Cerebellar cortex (tissue), 1 donor: ENCODE data around the gene FGGY.
"Not testable (repeated sequence)": the region's sequence is repeated elsewhere in the genome, so short reads cannot be mapped to it uniquely, and the experiment has no call there.

ENCODE experiments used
- DNase-seq: peaks from one replicate; pipeline ENCODE4 v3.0.0-alpha.2; 2015; ENCODE audit warnings: low spot score

Gene FGGY

GRCh38 chr1:59443310-59443709 lies 146.4 kb downstream of the FGGY start:
- DNase-seq: no peak

DNA sequence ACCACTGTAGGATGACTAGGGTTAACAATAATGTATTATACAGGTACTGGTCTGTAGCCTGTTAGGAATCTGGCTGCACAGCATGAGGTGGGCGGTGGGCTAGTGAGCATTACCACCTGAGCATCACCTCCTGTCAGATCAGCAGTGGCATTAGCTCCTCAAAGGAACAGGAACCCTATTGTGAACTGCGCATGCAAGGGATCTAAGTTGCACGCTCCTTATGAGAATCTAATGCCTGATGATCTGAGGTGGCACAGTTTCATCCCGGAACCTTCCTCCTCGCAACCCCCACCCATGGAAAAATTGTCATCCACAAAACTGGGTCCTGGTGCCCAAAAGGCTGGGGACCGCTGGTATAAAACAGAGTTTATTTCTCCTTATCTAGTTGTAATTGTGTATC lies 147.6 kb downstream of the FGGY start:
- no peak for DNase-seq

- peak; percentile 23 for DNase-seq
Measured at GRCh38 chr1:59445040-59445439, 148.1 kb downstream of the FGGY start.

- peak; percentile 29 for DNase-seq
Measured at GRCh38 chr1:59446257-59446901, 149.5 kb downstream of the FGGY start.

- DNase-seq: no peak
Measured at GRCh38 chr1:59452026-59452425, 155.1 kb downstream of the FGGY start.

DNA sequence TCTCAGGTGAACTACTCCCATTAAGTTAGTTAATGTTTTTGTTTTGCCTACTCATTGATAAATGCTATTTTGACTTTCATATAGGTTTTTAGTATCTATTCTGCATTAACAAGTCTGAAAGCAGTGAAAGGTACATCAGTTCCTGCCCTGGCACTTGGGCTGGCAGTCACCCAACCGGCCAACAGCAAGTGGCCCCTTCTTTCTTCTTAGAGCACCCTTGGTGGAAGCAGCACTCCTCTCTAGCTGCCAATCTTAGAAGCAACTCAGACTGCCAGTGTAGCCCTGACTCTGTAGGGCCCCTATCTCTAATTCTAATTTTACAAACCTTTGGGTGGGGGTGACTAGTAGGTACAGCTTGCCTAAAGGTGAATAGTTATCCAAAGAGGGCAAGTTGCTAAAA lies 155.7 kb downstream of the FGGY start:
- DNase-seq: no peak

DNA sequence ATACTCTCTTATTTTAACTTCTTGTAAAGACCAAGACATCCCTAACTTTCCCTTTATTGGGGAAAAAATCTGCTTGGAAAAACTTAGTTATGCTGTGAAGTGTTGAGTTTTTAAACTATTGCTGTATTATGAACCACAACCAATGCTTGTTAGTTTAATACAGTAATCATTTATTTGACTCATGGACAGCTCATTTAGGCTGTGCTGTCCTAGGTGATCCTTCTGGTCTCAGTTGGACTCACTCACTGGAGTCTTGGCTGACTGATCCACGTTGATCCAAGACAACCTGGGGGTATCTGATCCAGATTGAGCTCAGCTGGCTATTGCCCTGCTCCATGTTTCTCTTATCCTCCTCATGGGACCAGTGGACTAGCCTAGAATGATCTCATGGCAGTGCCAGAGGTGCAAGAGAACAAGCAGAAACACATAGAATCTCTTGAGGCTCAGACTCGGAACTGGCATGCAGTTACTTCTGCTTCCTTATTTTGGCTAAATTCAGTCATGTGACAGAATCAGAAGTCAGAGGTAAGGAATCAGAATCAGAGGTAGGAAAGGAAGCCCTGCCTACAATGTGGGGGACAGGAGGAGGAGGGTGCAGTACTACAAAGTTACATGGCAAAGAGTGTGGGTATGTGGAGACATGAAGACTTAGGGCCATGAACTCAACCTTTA lies 156.5 kb downstream of the FGGY start:
- no peak for DNase-seq

DNA sequence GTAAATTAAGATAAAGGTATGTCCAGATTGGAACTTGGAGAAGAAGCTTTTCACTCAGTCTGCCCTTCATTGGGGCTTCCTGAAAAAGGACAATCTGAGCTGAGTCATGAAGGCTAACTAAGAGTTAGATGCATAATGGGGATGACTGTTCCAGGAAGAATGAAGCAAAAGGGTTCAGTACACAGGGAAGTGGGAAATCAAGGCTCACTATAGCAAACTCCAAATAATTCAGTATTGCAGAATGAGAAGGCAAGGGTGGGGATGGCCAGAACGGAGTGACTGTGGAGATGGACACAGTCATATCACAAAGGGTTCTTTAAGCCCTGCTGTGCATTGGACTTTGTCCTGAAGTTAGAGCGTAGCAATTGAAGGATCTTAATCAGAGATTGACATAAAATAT lies 158.3 kb downstream of the FGGY start:
- no peak for DNase-seq

- DNase-seq: no peak
Measured at GRCh38 chr1:59457786-59458185, 160.9 kb downstream of the FGGY start.

DNA sequence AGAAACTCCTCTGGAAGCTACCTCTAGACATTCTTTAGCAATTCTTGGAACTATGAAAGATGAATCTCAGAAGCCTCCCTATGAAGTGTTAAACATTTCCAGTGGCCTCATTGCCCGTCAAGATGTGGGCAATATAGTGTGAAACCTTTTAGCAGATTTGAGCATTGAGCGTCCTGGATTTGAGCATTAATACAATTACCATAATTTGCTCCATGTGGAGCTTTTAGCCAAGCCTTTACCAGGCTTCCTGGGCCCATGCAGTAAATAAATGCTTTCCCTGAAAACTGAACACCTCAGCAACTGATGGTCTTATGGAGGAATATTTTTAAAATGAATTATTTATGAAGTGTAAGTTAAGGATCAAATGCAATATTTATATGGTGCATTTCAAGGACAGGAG lies 162.0 kb downstream of the FGGY start:
- DNase-seq: no peak

GRCh38 chr1:59462942-59463341 lies 166.0 kb downstream of the FGGY start:
- not testable (repeated sequence) for DNase-seq

GRCh38 chr1:59465478-59465877 lies 168.6 kb downstream of the FGGY start:
- DNase-seq: not testable (repeated sequence)

GRCh38 chr1:59468828-59469428 lies 172.0 kb downstream of the FGGY start:
- DNase-seq: no peak

GRCh38 chr1:59471991-59472570 lies 175.2 kb downstream of the FGGY start:
- DNase-seq: not testable (repeated sequence)

DNA sequence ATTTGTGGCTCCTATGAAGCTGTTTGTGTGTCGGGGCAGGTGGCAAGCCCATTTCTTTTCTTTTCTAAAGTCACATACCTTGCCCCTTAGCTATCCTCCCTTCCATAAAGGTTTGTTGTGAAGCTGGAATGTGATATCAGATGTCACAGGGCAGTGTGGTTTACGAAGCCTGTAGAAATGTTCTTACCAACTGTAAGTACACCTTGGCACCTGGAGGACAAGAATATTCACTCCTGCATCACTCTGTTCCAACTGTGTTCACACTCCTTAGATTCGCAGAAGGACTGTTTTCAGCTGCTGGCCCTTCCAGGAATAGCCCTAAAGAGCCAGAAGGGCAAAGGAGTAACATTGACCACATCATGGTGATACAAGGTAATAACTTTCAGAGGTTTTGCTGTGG lies 176.9 kb downstream of the FGGY start:
- no peak for DNase-seq

- no peak for DNase-seq
Measured at GRCh38 chr1:59474496-59474895, 177.6 kb downstream of the FGGY start.

DNA sequence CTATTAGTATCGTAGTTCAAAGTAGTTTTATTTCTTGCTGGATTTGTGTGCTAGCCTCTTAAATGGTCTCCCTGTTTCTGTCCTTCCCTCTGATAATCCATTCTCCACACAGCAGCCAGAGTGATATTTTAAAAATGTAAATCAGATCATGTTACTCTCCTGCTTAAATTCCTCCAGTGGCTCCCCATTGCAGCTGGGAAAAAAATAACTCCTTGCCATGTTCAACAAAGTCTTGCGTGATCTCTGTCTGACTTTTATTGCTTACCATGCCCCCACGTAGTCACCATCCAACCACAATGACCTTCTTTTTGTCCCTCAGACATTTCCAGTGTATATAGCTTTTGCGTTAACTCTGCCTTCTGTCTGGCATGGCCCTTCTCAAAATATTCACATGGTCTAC lies 178.8 kb downstream of the FGGY start:
- DNase-seq: no peak

GRCh38 chr1:59477286-59477685 lies 180.4 kb downstream of the FGGY start:
- no peak for DNase-seq

DNA sequence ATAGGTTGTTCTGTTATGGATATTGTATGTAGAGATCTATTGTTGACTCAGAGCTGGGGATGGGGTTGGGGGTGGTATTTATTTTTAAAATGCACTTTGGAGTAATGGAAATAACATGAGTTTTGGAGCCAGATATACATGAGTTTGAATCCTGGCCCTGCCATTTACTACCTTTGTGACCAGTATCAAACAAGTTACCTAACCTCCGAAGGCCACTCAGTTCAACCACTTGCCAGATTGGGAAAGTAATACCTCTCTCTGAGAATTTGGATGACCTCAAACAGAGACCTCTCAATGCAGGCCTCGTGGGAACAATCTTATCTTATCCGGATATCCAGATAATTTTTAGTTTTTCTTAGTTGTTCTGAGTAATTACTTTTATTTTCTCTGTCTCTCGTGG lies 181.0 kb downstream of the FGGY start:
- no peak for DNase-seq

DNA sequence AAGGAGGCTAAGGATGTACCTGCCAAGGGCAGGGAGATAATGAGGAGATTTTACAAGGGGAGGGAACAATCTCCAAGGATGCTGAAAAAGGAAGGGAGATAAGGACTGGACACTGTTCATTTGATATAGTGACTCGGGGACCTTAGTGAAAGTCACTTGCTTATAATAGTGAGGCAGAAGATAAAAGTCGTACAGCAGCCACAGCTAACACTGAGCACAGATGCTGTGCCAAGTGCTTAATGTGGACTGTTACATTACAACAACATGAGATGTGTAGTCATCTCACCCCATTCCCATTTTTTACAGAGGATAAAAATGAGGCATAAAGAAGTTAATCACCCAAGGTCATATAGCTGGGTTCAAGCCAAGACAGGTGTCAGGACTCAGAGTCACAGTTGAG lies 181.9 kb downstream of the FGGY start:
- DNase-seq: no peak

DNA sequence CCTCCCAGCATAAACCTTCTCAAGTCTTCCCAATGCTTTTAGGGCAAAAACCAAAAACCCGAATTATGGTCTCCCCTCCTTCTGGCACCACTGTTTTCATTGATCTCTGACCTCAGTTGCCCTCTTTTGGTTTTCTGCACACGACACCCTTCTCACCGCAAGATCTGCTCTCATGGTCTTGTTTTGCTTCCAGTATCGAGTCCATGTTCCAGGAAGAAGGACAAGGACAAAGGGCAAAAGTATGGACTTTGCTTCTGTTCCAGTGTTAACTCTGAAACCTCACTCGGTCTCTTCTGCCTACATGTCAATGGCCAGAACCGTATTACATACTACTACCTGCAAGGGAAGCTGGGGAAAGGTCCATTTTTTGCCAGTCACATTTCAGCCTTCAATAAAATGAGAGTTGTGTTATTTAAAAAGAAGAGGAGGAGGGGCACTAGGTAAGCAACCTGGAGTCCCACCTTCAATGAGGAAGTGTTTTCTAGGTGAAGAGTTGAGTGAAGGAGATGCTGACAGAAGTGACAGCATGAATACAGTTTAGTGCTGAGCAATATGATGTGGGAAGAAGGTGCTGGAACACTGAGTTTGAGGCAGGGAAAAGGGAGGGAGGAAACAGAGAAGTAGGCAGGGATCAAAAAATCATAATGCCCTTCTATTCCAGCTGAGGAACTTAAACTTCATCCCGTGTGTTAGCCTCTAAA lies 183.4 kb downstream of the FGGY start:
- DNase-seq: no peak

- DNase-seq: no peak
Measured at GRCh38 chr1:59481881-59482505, 185.1 kb downstream of the FGGY start.
